ENCODE results near the gene SLC43A3.

SLC43A3 gene

GRCh38 chr11:57391111-57391510 is 35.8 kb downstream of the SLC43A3 start:
- CTCF ChIA-PET, result interaction anchor here (0.8 kb wide), 1 partner anchor 53 kb away, joined by 4 read pairs; the partner anchor contains the start of gene P2RX3
- no peak for TF ChIP-seq CTCF (conservative IDR thresholded peaks at IDR 0.05; ENCODE audit: low read depth)
- H3K27ac ChIP-seq, result no peak overlapping the region
- POLR2A ChIA-PET (ENCODE audit: low non-redundant PET), result no interaction called here
- DNase-seq (ENCODE audit: low spot score), result no peak

GRCh38 chr11:57390535-57390934 is 36.4 kb downstream of the SLC43A3 start, which contains the start of gene PRG2:
Gene PRG2 (minus strand): TSS chr11:57390650. CDS start chr11:57389944, 706 bp downstream.
- DNase-seq (ENCODE audit: low spot score), result no peak
- CTCF ChIA-PET, result interaction anchor here (0.8 kb wide), 1 partner anchor 52 kb away, joined by 4 read pairs; the partner anchor contains the start of gene P2RX3

GRCh38 chr11:57387289-57388030 is 39.5 kb downstream of the SLC43A3 start:
- ChIA-PET CTCF (no interaction called here), POLR2A (ENCODE audit: low non-redundant PET) (no interaction called here)
- DNase-seq (ENCODE audit: low spot score), result no peak
- TF ChIP-seq CTCF (conservative IDR thresholded peaks at IDR 0.05; ENCODE audit: low read depth), result no peak
- no peak overlapping the region for H3K27ac ChIP-seq

More at GRCh38 chr11:57390535-57390934, 36.4 kb downstream of the SLC43A3 start, which contains the start of gene PRG2:
- no peak within 1 kb of the TSS for H3K27ac ChIP-seq
- no peak for TF ChIP-seq CTCF (conservative IDR thresholded peaks at IDR 0.05; ENCODE audit: low read depth)
- POLR2A ChIA-PET (ENCODE audit: low non-redundant PET), result no interaction called here

GRCh38 chr11:57386178-57386940 is 40.6 kb downstream of the SLC43A3 start:
- ChIA-PET CTCF (no interaction called here), POLR2A (ENCODE audit: low non-redundant PET) (no interaction called here)
- H3K27ac ChIP-seq, result no peak overlapping the region
- TF ChIP-seq CTCF (conservative IDR thresholded peaks at IDR 0.05; ENCODE audit: low read depth), result no peak
- DNase-seq (ENCODE audit: low spot score), result no peak

- POLR2A ChIA-PET (ENCODE audit: low non-redundant PET), result no interaction called here
- no peak for TF ChIP-seq CTCF (conservative IDR thresholded peaks at IDR 0.05; ENCODE audit: low read depth)
Observed at GRCh38 chr11:57380975-57381374, 45.9 kb downstream of the SLC43A3 start, which contains the start of gene PRG3. Gene PRG3 (minus strand): TSS chr11:57381150. CDS start chr11:57380708, 442 bp downstream.

GRCh38 chr11:57379732-57380131 is 47.2 kb downstream of the SLC43A3 start:
- ChIA-PET CTCF (interaction anchor here (0.6 kb wide), 1 partner anchor 30 kb away, joined by 3 read pairs; no protein-coding TSS in a partner anchor), POLR2A (ENCODE audit: low non-redundant PET) (no interaction called here)

More at GRCh38 chr11:57380975-57381374, 45.9 kb downstream of the SLC43A3 start, which contains the start of gene PRG3:
- H3K27ac ChIP-seq, result no peak within 1 kb of the TSS
- CTCF ChIA-PET, result interaction anchor here (0.6 kb wide), 1 partner anchor 68 kb away, joined by 7 read pairs; no protein-coding TSS in a partner anchor
- DNase-seq (ENCODE audit: low spot score), result no peak

More at GRCh38 chr11:57379732-57380131, 47.2 kb downstream of the SLC43A3 start:
- H3K27ac ChIP-seq, result no peak overlapping the region
- TF ChIP-seq CTCF (conservative IDR thresholded peaks at IDR 0.05; ENCODE audit: low read depth), result no peak
- peak; percentile 23 for DNase-seq (ENCODE audit: low spot score)
